CD4-positive, alpha-beta memory T cell (primary cell): ENCODE results near the gene CARNS1. TPM values are rescaled to one million over a fixed set of nuclear protein-coding genes. Genes with fewer than 3 reads are reported as not detected.
A peak's percentile ranks its signal among the peaks of the same experiment; 100 is the strongest.
"Not testable (repeated sequence)": the region's sequence is repeated elsewhere in the genome, so short reads cannot be mapped to it uniquely, and the experiment has no call there.

Source experiments
- CTCF ChIA-PET: fragments of 350-600 bp; sonication (Branson Sonifier 250); formaldehyde crosslinking; loops from one replicate; lab custom pipeline; 2021; ENCODE audit warnings: inconsistent platforms; ENCODE audit not compliant: partially characterized antibody; lab: Charles Lee
- POLR2A ChIA-PET: fragments of 350-600 bp; sonication (Branson Sonifier 250); formaldehyde crosslinking; loops from one replicate; lab custom pipeline; 2021; ENCODE audit not compliant: partially characterized antibody; lab: Charles Lee
- DNase-seq, 5 donors: peaks; one replicate each; pipeline versions ENCODE4 v3.0.0 to v3.0.0-alpha.2; 2020 to 2022; ENCODE audit warnings: mixed read lengths in 1 of 5
- H3K27ac ChIP-seq: one replicate; pipeline ENCODE4 v1.7.0; 2013; ENCODE audit warnings: low read depth, low read length
- H3K27me3 ChIP-seq: 2 replicates; pipeline ENCODE4 v1.7.0; 2013; ENCODE audit warnings: mild to moderate bottlenecking, low read length, moderate library complexity; ENCODE audit not compliant: insufficient read depth
- H3K36me3 ChIP-seq: 2 replicates; pipeline ENCODE4 v1.7.0; 2013; ENCODE audit warnings: mild to moderate bottlenecking, low read length, moderate library complexity; ENCODE audit not compliant: insufficient read depth
- H3K4me1 ChIP-seq: 2 replicates; pipeline ENCODE4 v1.7.0; 2013; ENCODE audit warnings: mild to moderate bottlenecking, low read length, moderate library complexity; ENCODE audit not compliant: insufficient read depth
- H3K4me3 ChIP-seq, 2 donors: one replicate each; pipeline ENCODE4 v1.7.0; 2013; ENCODE audit warnings: low read length in 2 of 2, mild to moderate bottlenecking in 1 of 2
- H3K9me3 ChIP-seq, 2 donors: one replicate each; pipeline ENCODE4 v1.7.0; 2013; ENCODE audit warnings: low read length in 2 of 2, control low read depth in 1 of 2; ENCODE audit not compliant: control insufficient read depth in 1 of 2
- H3K27ac Mint-ChIP-seq, 7 donors: one replicate each; pipeline ENCODE4 v1.8.0; 2020 to 2021; ENCODE audit warnings: mixed read lengths in 7 of 7, mild to moderate bottlenecking in 6 of 7, inconsistent platforms in 3 of 7, moderate library complexity in 3 of 7
- H3K27me3 Mint-ChIP-seq, 2 donors: one replicate each; pipeline ENCODE4 v1.8.0; 2020 to 2021; ENCODE audit warnings: mixed read lengths in 2 of 2
- H3K36me3 Mint-ChIP-seq, 2 donors: one replicate each; pipeline ENCODE4 v1.8.0; 2020 to 2021; ENCODE audit warnings: mixed read lengths in 2 of 2, inconsistent platforms in 1 of 2, mild to moderate bottlenecking in 1 of 2
- H3K4me1 Mint-ChIP-seq, 4 donors: one replicate each; pipeline ENCODE4 v1.8.0; 2020 to 2021; ENCODE audit warnings: mixed read lengths in 4 of 4, mild to moderate bottlenecking in 1 of 4
- H3K4me3 Mint-ChIP-seq, 8 donors: one replicate each; pipeline ENCODE4 v1.8.0; 2020 to 2021; ENCODE audit warnings: mixed read lengths in 8 of 8, mild to moderate bottlenecking in 7 of 8, moderate library complexity in 6 of 8, inconsistent platforms in 3 of 8
- H3K9me3 Mint-ChIP-seq, 8 donors: one replicate each; pipeline ENCODE4 v1.8.0; 2020 to 2021; ENCODE audit warnings: mixed read lengths in 8 of 8, mild to moderate bottlenecking in 5 of 8, inconsistent platforms in 3 of 8, moderate library complexity in 1 of 8
- intact Hi-C: fragments of 100-400 bp; cut with micrococcal nuclease; formaldehyde crosslinking; loops from one replicate; pipeline ENCODE4 v1.15.1; 2023
- polyA plus RNA-seq, 2 donors: library from polyadenylated mRNA; unstranded; fragments of 300-500 nt; fragmentation: Illumina TruSeq; gene quantifications; one replicate each; pipeline ENCODE4 v1.2.3, GENCODE V29; 2021
- total RNA-seq, 2 experiments: library from RNA; stranded (reverse); gene quantifications; one replicate each; pipeline ENCODE4 v1.2.3, GENCODE V29; 2021

CARNS1 gene
- total and polyA plus RNA-seq, 4 experiments from 2014 or later = 0.45 to 3.3 (median 1.6) TPM

DNA sequence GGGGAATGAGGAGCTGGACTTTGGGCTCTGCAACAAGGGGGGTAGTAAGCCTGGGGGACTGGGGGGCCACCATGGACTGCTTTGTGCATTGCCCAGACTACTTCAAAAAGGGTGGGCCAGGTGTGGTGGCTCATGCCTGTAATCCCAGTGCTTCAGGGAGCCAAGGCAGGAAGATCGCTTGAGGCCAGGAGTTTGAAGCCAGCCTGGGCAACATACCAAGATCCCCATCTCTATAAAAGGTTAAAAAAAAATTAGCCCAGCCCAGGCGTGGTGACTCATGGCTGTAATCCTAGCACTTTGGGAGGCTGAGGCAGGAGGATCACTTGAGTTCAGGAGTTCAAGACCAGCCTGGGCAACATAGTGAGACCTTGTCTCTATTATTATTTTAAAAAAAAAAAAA is 50.1 kb downstream of the CARNS1 start:
- DNase-seq = not testable (repeated sequence)

DNA sequence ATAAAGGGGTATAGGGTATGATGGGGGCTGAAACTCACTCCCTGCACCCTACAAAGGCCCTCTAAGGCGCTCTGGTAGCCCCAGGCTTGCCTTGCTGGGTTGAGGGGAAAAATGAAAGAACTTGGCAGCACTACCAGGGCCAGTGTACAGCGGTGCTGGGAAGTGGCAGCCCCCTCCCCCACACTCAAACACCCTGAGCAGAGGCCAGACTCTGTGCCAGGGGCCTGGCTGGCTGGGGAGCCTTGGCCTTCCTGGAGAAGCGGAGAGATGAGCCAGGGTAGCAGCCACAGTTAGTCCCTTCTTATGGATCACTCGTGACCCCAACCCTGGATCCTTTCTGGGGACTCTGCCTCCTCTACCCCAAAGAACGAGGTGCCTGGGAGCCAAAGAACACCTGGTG is 50.9 kb downstream of the CARNS1 start:
- Mint-ChIP-seq H3K36me3 (peaks cover 0 to 7% of the 10 kb centered on the region in 2 donors), H3K9me3 (no peaks in the 10 kb centered on the region), H3K4me1 (peaks cover 15 to 39% (median 26%) of the 10 kb centered on the region in 4 donors), H3K27me3 (no peaks in the 10 kb centered on the region), H3K27ac (peak overlapping the region in 5 of 7 donors; percentile 30 to 79 (median 70)), H3K4me3 (peak overlapping the region in 2 of 8 donors; percentile 29 to 38)
- Histone ChIP-seq H3K4me3 (no peak overlapping the region), H3K9me3 (no peaks in the 10 kb centered on the region), H3K27ac (no peak overlapping the region), H3K36me3 (no peaks in the 10 kb centered on the region), H3K27me3 (no peaks in the 10 kb centered on the region), H3K4me1 (peaks cover 48% of the 10 kb centered on the region)
- ChIA-PET POLR2A (interaction anchor here (0.7 to 30.4 kb wide), 13 partner anchors 12 to 113 kb away, joined by 3 to 900 read pairs (median 21); partner anchors contain the start of genes AIP, CDK2AP2, CORO1B and POLD4), CTCF (interaction anchor here (0.9 to 4.8 kb wide), 5 partner anchors 29 to 115 kb away, joined by 3 to 38 read pairs (median 4); partner anchors contain the start of genes POLD4, PPP1CA, PTPRCAP and RAD9A)
- intact Hi-C loops = no loop called here
- no peak for DNase-seq

More for the DNA sequence above, 50.1 kb downstream of the CARNS1 start:
- H3K9me3 ChIP-seq, H3K9me3 Mint-ChIP-seq, H3K36me3 Mint-ChIP-seq, H3K27me3 Mint-ChIP-seq, H3K36me3 ChIP-seq, H3K27me3 ChIP-seq, intact Hi-C loops: not testable (repeated sequence)
- Histone ChIP-seq H3K4me3 (peak overlapping the region; percentile 61), H3K27ac (peak overlapping the region; percentile 92), H3K4me1 (peaks cover 48% of the 10 kb centered on the region)
- CTCF ChIA-PET = interaction anchor here (0.8 to 4.8 kb wide), 7 partner anchors 17 to 114 kb away, joined by 3 to 38 read pairs (median 4); partner anchors contain the start of genes AIP, POLD4, PPP1CA and PTPRCAP
- POLR2A ChIA-PET = interaction anchor here (0.6 to 30.4 kb wide), 21 partner anchors 9 to 226 kb away, joined by 3 to 900 read pairs (median 5); partner anchors contain the start of genes AIP, CLCF1, CORO1B and POLD4
- Mint-ChIP-seq H3K27ac (peak overlapping the region; percentile 87 to 96 (median 93)), H3K4me3 (peak overlapping the region; percentile 85 to 89 (median 86)), H3K4me1 (peaks cover 13 to 39% (median 24%) of the 10 kb centered on the region in 4 donors)

DNA sequence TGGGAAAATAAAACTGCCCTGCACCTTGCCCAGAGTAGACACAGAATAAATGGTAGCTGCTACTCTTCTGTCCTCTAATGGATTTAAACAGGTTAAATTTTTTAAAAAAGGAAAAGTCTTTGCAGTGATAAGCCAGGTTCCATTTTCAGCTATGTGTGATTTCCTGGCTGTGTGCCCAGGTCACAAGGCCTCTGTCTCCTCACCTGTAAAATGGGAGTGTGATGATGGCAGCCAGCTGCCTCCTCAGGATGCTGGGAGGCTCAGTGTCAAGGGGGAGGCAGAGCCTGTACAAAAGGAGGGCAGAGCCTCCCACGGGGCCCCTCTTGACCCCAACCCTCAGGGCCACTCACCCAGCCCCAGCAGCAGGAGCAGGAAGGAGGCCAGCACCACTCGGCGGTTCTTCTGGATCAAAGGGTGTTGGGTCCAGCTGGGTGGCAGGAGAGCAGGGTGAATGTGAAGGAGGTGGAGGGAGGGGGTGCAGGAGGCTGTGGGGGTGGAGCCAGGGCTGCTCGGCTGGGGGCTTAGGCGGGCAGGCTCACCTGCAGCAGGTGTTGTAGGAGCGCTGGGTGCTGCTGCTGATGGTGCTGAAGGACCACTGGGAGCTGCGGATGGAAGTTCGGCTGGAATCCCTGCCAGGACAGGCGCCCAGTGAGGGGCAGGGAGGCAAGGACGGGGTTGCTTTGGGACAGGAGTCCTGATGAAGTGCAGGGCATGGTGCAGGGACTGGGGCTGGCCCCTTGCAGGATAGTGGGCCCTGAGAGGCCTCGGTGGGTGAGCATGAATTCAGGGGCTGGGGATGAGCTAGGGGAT is 51.7 kb downstream of the CARNS1 start:
- H3K9me3 ChIP-seq = no peaks in the 10 kb centered on the region
- ChIA-PET POLR2A (interaction anchor here (0.8 to 30.4 kb wide), 16 partner anchors 16 to 180 kb away, joined by 3 to 900 read pairs (median 19); partner anchors contain the start of genes AIP, CDK2AP2, CORO1B and PITPNM1), CTCF (interaction anchor here (0.9 to 4.8 kb wide), 6 partner anchors 16 to 116 kb away, joined by 3 to 38 read pairs (median 7); partner anchors contain the start of genes AIP, PITPNM1, PPP1CA and PTPRCAP)
- H3K27ac ChIP-seq = peak overlapping the region; percentile 81
- peaks cover 48% of the 10 kb centered on the region for H3K4me1 ChIP-seq
- H3K36me3 ChIP-seq = no peaks in the 10 kb centered on the region
- H3K27ac Mint-ChIP-seq = peak overlapping the region; percentile 50 to 90 (median 78)
- DNase-seq = no peak
- H3K4me3 ChIP-seq = no peak overlapping the region
- intact Hi-C loops = no loop called here
- no peaks in the 10 kb centered on the region for H3K27me3 Mint-ChIP-seq
- no peaks in the 10 kb centered on the region for H3K27me3 ChIP-seq
- H3K4me3 Mint-ChIP-seq = peak overlapping the region in 7 of 8 donors; percentile 76 to 92 (median 89)
- H3K9me3 Mint-ChIP-seq = no peaks in the 10 kb centered on the region
- peaks cover 0 to 7% of the 10 kb centered on the region in 2 donors for H3K36me3 Mint-ChIP-seq
- H3K4me1 Mint-ChIP-seq = peaks cover 16 to 39% (median 28%) of the 10 kb centered on the region in 4 donors

DNA sequence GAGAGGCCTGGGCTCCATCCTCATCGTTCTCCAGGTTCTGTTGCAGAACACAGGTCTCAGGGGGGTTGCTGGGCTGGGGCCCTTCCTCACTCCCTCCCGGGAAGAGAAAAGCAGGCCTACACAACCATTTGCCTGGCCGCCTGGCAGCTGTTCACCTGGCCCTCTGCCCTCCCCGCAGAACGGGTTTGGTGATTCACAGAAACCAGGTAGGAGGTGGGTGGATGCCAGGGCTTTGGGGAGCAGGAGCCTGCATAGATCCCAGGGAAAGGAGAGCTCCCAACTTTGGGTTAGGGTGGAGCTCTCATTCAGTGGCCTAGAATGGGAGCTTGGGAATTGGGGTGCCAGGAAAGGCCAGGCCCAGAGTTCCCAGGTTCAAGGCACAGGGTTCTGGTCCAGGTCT is 52.6 kb downstream of the CARNS1 start:
- Histone ChIP-seq H3K9me3 (no peaks in the 10 kb centered on the region), H3K27me3 (no peaks in the 10 kb centered on the region), H3K36me3 (no peaks in the 10 kb centered on the region), H3K27ac (peak overlapping the region; percentile 81), H3K4me1 (peaks cover 48% of the 10 kb centered on the region), H3K4me3 (peak overlapping the region; percentile 69 to 78)
- ChIA-PET POLR2A (interaction anchor here (0.7 to 30.4 kb wide), 21 partner anchors 10 to 228 kb away, joined by 3 to 900 read pairs (median 8); partner anchors contain the start of genes AIP, CABP4, CDK2AP2 and CORO1B), CTCF (interaction anchor here (0.8 to 4.8 kb wide), 14 partner anchors 10 to 205 kb away, joined by 3 to 38 read pairs (median 5); partner anchors contain the start of genes AIP, PITPNM1, PPP1CA and PTPRCAP)
- intact Hi-C loops = loop anchor here (2.0 kb wide), 1 partner anchor 51 kb away; no protein-coding TSS in a partner anchor
- DNase-seq = no peak
- Mint-ChIP-seq H3K4me3 (peak overlapping the region; percentile 81 to 92 (median 90)), H3K4me1 (peaks cover 16 to 39% (median 28%) of the 10 kb centered on the region in 4 donors), H3K9me3 (no peaks in the 10 kb centered on the region), H3K27ac (peak overlapping the region; percentile 84 to 96 (median 91)), H3K27me3 (no peaks in the 10 kb centered on the region), H3K36me3 (peaks cover 0 to 7% of the 10 kb centered on the region in 2 donors)

DNA sequence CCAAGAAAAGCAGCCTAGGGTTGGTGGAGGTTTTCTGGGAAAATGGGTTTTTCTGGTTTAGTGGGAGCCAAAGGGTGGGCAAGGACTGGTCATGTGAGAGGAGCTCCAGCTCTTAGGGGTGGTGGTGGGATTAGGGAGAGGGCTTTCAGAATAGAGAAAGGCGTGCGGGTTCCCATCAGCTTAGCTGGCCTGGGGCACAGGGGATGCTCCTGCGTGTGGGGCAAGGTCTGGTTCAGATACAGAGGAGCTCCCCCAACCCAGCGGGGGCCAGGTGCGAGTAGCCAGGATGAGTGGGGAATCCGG is 52.9 kb downstream of the CARNS1 start:
- Mint-ChIP-seq H3K9me3 (no peaks in the 10 kb centered on the region), H3K36me3 (peaks cover 0 to 7% of the 10 kb centered on the region in 2 donors), H3K4me3 (peak overlapping the region; percentile 81 to 92 (median 90)), H3K4me1 (peaks cover 16 to 39% (median 28%) of the 10 kb centered on the region in 4 donors), H3K27ac (peak overlapping the region; percentile 84 to 96 (median 91)), H3K27me3 (no peaks in the 10 kb centered on the region)
- peak overlapping the region; percentile 69 to 78 for H3K4me3 ChIP-seq
- intact Hi-C loops = loop anchor here (2.0 kb wide), 1 partner anchor 52 kb away; no protein-coding TSS in a partner anchor
- H3K9me3 ChIP-seq = no peaks in the 10 kb centered on the region
- H3K27ac ChIP-seq = peak overlapping the region; percentile 81
- POLR2A ChIA-PET = interaction anchor here (0.6 to 30.4 kb wide), 24 partner anchors 9 to 228 kb away, joined by 3 to 900 read pairs (median 8); partner anchors contain the start of genes AIP, CABP4, CDK2AP2 and CORO1B
- peaks cover 48% of the 10 kb centered on the region for H3K4me1 ChIP-seq
- DNase-seq = no peak
- H3K27me3 ChIP-seq = no peaks in the 10 kb centered on the region
- CTCF ChIA-PET = interaction anchor here (0.8 to 4.8 kb wide), 15 partner anchors 9 to 206 kb away, joined by 3 to 38 read pairs (median 5); partner anchors contain the start of genes AIP, PITPNM1, PPP1CA and PTPRCAP
- H3K36me3 ChIP-seq = no peaks in the 10 kb centered on the region

DNA sequence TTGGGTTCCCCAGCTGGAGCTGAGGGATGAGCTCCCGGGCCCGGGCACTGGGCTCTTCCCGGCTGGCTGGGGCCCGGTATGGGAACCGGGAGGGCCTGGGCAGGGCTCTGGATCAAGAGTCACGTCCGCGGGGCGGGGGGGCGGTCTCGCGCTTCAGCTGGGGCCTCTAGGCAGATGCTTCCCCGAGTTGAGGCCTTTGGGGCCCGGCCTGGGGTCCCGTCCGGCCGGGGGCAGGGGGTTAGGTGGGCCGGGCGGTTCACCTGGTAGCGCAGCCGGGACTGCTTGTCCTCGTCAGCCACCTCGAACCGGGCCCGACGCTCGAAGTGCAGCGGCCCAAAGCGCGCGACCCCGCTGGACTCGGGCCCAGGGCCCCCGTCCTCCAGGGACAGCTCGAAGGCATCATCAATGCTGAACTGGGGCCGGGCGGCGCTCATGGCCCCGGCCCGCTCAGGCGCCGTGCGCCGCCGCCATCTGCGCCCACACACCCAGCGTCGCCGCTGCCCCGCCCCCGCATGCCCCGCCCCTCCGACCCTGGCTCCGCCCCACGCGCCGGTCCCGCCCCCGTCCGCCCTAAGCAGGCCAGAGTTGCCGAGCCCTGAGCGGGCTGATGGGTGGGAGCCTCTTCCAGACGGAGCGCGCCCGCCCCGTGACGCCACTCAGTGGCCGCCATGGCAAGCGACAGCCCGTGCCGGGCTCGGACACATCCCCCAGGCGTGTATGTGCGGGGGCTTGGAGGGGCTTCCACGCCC is 53.5 kb downstream of the CARNS1 start, which contains the start of gene TMEM134:
TMEM134 (minus strand) TSS at position 493 of the 749 bp plus-strand sequence; CDS start at position 434, 59 bp downstream.
- peak within 1 kb of the TSS; percentile 84 to 96 (median 91) for H3K27ac Mint-ChIP-seq
- intact Hi-C loops = loop anchor here (1.0 to 2.0 kb wide), 9 partner anchors 13 to 80 kb away; partner anchors contain the start of genes CORO1B, PPP1CA, PTPRCAP and RPS6KB2
- Histone ChIP-seq H3K4me1 (peaks cover 48% of the 10 kb centered on the region), H3K27me3 (no peaks in the 10 kb centered on the region), H3K4me3 (peak within 1 kb of the TSS; percentile 78 to 79), H3K9me3 (no peaks in the 10 kb centered on the region), H3K27ac (peak within 1 kb of the TSS; percentile 81), H3K36me3 (no peaks in the 10 kb centered on the region)
- H3K27me3 Mint-ChIP-seq = no peaks in the 10 kb centered on the region
- CTCF ChIA-PET = interaction anchor here (0.8 to 4.8 kb wide), 19 partner anchors 9 to 206 kb away, joined by 3 to 38 read pairs (median 4); partner anchors contain the start of genes AIP, PITPNM1, PPP1CA and PTPRCAP
- H3K4me1 Mint-ChIP-seq = peaks cover 16 to 38% (median 28%) of the 10 kb centered on the region in 4 donors
- POLR2A ChIA-PET = interaction anchor here (0.6 to 30.4 kb wide), 24 partner anchors 8 to 229 kb away, joined by 3 to 900 read pairs (median 8); partner anchors contain the start of genes AIP, CABP4, CDK2AP2 and CORO1B
- peak; percentile 85 to 88 (median 88) for DNase-seq
- peaks cover 0 to 7% of the 10 kb centered on the region in 2 donors for H3K36me3 Mint-ChIP-seq
- H3K9me3 Mint-ChIP-seq = no peaks in the 10 kb centered on the region
- peak within 1 kb of the TSS; percentile 83 to 92 (median 90) for H3K4me3 Mint-ChIP-seq
